Fibroblast of lung (primary cell): Measurements from ENCODE around the gene SLC35G1.
A peak's percentile ranks its signal among the peaks of the same experiment; 100 is the strongest.

ENCODE experiments used
- CTCF ChIP-seq, 2 donors: IDR thresholded peaks in 1 of 2; conservative IDR thresholded peaks in 1 of 2; 1 replicate in 1 of 2; 2 replicates in 1 of 2; pipeline ENCODE4 v1.5.1; 2011 to 2012; ENCODE audit warnings: low read length in 2 of 2, control low read depth in 1 of 2, inconsistent platforms in 1 of 2, low read depth in 1 of 2, mild to moderate bottlenecking in 1 of 2
- EZH2 ChIP-seq: IDR thresholded peaks from 2 replicates; pipeline ENCODE4 v1.5.1; 2012; ENCODE audit warnings: low read length, control low read depth, mild to moderate bottlenecking; ENCODE audit errors: missing control alignments

DNA sequence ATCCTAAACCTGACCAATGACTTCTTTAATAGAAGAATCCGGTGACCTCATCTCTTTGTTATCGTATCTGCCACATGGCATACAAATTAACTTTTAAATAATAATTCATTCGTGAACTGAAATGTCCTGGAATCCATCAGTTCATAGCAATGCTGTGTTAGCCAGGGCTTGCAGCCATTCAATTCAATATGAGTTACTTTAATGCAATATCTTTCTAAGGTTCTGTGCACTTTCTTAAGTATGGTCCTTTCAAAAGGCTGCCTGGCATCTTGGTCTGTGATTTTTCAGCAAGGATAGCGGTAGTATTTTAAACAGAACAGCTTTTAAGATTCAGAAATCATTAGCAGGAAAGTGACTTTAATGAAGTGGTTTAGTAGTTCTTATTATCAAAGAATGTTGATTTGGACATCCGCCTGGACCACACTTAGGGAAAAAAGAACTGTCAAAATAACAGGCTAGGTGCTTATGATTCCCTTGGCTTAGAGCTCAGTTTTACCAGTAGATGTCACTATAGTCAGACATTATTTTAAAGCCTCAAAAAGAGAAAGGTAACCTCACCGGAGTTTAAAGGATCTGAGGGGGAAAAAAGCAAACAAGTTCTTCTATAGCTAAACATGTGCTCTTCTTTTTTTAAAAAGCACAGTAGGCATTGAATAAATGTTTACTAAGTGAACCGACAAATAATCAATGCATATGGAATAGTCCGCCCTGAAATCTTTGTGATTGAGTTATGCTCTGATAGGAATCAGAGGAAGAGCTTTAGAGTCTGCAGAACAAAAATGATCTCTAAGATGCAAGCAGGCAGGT, 22.7 kb downstream of the SLC35G1 start:
- TF ChIP-seq CTCF (conservative IDR thresholded peaks at IDR 0.05 in 1 of 2, IDR thresholded peaks at IDR 0.05 in 1 of 2; ENCODE audit: low read depth in 1 of 2, low read length in 2 of 2) (peak; percentile 52 to 63), EZH2 (no peak)
